ENCODE measurements around the gene CCDC15.

The CCDC15 gene

GRCh38 chr11:125070699-125071254, 116.8 kb downstream of the CCDC15 start:
- no peak for DNase-seq

DNA sequence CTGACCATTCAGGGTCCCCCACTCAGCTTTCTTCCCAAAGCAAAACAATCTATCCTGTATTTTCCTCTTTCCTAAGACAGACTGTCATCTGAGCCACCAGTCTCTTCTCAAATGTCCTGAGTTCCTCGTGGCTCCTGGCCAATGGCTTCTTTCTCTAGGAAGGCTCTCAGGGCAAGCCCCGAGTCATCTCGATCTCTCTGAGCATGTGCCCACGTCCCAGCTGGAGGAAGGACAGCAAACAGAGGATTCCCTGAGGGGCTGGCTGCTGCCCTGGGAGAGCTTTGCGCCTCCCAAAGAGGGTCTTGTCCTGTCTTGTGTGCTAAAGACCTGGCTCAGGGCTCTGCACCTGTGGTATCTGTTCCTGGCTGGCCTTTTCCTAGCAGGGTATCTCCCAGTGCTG, 117.4 kb downstream of the CCDC15 start:
- no peak for DNase-seq

- no peak for DNase-seq
Observed at GRCh38 chr11:125071846-125072217, 117.8 kb downstream of the CCDC15 start.

DNA sequence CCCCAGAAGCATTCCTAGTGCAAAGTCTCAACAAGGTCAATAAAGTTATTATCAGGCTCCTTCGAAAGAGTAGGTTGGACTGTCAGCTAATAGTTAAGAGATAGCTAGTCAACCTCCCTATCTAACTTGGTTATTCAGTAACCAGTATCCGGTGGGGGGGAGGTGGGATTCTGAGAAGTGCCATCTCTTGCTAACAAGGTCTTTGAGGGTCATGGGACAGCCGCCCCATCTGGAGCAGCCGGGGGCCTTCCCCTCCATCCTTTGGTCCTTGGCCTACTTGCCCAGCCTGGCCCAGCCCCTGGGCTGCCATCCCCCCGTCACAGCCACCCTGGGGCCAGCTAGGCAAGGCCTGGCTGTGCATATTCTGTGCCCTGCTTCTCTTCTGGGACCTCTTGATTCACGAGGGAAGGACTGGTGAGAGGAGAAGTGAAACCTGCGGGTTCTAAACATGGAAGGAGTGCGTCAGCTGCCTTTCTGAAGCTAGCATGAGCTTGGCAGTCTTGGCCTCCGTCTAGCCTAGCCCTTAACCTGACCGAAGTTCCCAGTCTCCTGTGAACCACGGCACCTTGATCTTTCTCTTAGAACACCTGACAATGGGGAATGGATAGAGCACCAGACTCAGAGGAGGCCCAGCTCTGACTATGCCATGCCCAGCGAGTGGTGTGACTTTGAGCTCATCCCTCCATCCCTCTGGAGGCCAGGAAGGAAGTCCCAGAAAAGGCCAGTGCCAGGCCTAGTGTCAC, 118.4 kb downstream of the CCDC15 start:
- no peak for DNase-seq

- no peak for DNase-seq
Observed at GRCh38 chr11:125072961-125073590, 119.1 kb downstream of the CCDC15 start.

GRCh38 chr11:125073616-125074483, 119.8 kb downstream of the CCDC15 start:
- DNase-seq, result no peak

DNA sequence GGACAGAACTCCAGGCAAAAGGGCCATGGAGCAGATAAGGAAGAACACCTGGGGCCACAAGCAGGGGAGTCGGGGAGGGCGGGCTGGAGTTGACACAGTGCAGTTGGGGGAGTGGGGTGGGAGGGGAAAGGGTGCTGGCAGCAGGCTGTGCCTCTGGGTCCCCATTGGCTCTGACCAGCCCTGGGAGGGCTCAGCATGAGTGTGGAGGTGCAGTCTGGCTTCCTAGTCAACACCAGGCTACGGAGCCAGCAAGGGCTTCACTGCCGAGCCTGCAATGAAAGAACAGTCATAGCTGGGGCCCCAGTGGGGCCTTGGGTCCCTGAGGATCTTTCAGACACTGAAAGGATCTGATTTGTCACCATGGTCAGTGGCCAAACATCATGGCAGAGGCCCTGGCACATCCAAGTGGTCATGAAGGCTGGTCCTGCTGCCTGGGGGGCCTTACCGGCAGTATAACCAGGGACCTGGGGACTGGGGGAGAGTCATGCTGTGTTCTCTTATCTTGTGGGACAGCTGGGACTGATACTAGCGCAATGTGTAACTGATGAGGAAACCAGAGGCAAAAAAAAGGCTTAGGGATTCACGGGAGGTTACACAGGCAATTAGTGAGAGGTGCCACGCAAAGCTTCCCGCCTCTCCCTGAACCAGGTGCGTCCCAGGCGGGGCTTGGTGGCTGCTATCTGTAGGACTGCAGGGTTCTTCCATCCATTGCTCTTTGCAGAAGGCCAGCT, 120.7 kb downstream of the CCDC15 start:
- DNase-seq, result no peak

- DNase-seq, result no peak
Observed at GRCh38 chr11:125075242-125075625, 121.2 kb downstream of the CCDC15 start.

GRCh38 chr11:125075900-125076317, 121.9 kb downstream of the CCDC15 start:
- no peak for DNase-seq

DNA sequence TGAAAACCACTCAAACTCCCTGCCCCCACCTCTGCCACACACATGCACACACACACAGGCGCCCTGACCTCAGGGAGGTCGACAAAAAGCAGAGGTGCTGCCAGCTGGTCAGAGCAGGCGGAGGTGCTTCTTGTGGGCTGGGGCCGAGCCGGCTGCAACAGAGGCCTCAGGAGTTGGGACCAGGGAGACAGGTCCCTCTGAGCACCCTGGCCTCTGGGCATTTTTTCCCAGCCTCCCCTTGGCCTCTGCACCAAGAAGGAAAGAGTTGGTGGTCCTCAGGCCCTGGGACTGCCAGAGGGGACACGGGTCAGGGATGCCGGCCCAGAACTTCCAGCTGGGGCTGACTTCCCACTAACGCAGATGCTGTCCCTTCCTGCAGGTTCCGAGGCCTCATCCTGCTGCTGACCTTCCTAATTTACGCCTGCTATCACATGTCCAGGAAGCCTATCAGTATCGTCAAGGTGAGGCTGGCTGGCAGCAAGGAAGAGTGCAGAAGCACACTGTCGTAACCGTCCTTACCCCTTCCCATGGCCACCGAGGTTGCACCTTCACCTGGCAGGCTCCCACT, 122.5 kb downstream of the CCDC15 start:
- DNase-seq, result no peak

GRCh38 chr11:125078016-125078415, 124.0 kb downstream of the CCDC15 start:
- no peak for DNase-seq

DNA sequence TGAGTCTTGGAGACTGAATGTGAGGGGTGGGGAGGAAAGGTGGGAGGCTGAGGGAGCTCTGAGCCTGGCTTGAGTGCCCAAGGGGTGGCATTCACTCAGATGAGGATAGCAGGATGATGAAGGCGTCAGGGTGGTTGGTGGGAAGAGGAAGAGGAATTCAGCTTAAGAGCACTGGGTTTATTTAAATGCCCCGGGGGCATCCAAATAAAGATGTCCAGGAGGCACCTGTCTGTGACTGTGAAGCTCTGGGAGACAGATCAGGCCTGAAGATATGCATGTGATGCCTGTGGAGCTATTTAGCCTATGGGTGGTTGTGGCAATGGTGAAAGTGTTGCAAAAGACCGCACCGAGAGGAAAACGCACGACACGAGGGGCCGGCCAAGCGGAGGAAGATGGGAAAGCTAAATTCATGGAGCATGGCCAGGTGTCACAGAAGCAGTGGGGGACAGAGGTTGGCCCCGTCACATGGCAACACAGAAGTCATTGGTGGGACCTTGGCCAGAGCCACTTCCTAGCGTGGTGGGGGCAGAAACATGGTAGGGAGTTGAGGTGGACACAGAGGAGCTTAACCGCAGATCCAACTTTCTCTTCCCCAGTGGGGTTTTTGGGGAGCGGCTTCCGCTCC, 124.6 kb downstream of the CCDC15 start:
- no peak for DNase-seq

DNA sequence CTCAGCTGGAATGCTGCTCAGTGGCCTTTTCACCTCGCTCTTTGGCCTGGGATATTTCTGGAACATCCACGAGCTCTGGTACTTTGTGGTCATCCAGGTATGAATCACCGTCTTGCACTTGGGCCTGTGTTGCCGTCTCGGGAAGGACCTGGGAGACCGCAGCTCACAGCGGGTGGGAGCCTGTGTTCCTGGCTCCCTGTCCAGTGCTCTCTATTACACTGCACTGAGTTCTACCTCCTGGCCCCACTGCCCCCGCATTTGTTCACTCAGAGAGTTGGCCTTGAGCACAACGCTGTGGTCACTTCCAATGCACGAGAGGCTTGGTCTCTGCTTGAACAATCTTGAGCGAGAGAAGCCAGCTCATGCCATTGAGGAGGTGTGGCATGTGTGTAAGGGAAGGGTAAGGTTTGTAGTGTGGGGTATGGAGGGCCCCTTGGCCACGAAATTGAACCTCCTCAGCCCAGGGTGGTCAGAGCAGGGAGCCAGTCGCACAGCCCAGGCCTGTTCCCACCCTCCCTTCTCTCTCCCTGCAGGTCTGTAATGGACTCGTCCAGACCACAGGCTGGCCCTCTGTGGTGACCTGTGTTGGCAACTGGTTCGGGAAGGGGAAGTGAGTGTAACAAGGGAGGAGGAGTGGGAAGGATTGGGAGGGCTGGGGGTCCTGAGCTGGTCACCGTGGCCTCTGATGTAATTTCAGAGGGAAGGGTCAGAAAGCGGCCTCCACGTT, 125.3 kb downstream of the CCDC15 start:
- no peak for DNase-seq

DNA sequence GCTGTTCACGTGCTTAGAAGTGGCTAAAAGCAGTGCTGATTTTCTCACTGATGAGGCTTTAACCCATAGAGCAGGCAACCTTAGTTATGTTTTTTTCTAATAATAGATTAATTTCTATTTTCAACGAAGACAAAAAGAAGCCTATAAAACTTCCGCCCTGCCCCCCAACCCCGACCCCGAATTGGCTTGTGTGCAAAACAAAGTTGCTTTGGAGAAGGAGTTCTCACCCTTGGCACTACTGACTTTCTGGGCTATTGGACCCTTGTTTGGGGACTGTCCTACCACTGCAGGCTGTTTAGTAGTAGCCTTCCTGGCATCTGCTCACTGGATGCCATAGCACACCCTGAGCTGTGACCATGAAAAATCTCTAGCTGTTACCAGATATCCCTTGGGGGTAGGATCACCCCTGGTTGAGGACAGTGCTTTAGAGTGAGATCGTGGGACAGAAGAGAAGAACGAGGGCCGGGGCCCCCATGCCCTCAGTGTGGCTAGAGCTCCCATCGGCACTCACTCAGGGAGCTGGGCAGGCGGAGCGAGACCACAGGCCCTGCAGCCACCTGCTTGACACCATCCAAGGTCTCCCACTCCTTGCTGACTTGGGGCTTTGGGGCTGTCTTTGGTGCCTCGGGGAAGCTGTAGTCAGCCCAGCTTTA, 126.0 kb downstream of the CCDC15 start:
- no peak for DNase-seq

DNA sequence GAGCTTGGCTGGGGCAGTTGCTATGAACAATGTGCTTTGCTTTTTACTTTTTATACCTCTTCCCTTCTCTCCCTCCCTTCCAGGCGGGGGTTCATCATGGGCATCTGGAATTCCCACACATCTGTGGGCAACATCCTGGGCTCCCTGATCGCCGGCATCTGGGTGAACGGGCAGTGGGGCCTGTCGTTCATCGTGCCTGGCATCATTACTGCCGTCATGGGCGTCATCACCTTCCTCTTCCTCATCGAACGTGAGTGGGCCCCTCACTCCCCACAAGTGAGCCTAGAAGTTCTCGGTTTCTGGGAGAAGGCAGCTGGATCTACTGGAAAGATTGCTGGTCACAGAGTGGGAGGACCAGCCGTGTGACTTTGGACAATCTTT, 126.5 kb downstream of the CCDC15 start:
- DNase-seq, result no peak

DNA sequence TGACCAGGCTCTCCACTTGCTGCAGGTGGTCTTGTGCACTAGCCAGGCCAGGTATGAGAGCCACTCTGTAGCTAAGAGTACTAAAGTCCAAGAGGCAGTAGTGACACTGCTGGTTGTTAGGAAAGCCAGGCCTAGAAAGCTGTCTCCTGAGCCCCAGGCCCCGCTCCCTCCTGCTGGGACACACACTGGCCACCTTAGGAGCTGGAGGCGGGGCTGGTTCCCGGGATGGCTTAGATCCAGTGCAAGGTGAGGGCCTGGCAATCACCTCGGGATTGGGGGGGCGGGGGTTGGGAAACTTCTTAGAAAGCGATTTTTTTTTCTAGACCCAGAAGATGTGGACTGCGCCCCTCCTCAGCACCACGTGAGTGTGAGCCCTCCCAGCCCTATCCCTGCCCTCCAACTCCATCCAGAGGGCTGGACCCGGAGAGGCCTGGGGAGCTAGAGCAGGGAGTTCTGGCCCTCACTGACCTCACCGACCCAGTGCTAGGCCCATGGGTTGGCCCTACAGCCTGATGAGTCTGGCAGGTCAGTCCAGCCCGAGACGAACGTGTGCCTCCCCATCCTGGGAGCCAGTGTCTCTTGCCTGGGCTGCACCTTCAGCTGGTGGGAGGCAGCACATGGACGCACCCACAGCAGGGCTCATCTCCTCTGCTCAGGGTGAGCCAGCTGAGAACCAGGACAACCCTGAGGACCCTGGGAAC, 127.2 kb downstream of the CCDC15 start:
- no peak for DNase-seq

GRCh38 chr11:125082040-125082439, 128.0 kb downstream of the CCDC15 start:
- no peak for DNase-seq

DNA sequence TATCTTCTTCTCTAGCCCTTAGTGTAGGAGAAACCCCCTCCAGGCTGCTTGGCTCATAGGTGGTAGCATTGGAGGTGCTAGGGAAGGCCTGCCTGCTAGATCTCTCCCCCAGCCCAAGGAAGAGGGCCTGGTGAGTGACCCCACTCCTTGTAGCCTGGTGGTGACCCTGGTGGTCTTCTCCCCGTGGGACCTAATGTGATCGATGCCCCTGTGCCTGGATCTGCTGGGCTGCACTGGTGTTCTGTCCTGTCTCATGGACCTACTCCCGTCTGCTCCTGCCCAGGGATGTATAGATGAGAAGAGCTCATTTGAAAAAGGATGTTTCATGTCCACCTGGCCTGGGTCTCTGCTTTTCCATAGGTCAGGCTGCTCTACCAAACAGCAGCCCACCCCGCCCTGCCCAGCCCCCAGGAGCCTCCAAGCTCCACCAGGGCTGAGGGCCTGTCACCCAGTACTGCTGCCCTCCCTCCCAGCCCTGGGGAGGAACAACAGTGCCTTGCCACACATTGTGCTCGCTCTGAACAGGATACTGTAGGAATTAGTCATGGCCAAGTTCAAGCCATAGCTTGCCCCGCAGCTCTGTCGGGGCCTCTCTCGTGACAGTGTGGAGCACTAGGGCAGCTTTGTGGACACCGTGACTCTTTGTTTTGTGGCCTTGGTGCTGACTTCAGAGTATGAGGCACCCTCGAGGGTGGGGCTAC, 128.8 kb downstream of the CCDC15 start:
- DNase-seq, result no peak

DNA sequence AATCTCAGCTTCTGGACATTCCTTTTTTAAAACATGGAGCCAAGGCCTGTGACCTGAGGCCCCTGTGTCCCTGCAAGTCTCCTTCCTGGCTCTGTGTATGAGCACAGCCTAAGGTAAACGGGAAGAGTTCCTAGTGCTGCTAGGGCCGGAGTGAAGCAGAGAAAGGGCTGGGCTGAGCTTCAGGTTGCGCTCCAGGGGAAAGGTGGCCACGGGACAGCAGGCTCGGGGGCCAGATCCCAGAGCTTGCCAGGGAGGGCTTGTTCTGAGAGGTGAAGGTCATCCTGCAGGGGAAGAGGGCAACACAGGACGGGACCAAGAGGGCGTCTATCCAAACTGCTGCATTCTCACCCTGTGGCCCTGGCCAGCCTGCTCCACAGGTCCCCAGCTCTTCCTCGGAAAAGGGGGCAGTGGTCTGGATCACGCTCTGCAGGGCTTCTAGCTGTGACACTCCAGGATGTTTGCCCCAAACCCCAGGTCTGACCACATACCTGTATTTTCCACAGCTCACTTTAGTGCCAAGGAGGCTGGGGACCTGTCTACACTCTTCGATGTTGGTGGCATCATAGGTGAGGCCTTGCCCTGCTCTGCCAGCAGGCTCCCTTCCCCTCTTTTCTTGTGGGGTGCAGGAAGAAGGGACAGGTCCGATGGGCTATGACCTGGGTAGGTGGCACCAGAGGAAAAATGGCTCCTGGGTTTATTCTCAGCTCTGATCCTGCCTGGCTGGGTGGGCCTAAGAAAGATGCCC, 129.5 kb downstream of the CCDC15 start:
- DNase-seq, result no peak

Data from NCI-H774 (cell line).